ENCODE results near the gene UPF2. TPM values are rescaled to one million over a fixed set of nuclear protein-coding genes. Genes with fewer than 3 reads are reported as not detected.

Gene UPF2
- total and polyA plus RNA-seq, 2 of the 13 experiments (the other 11 are each of a cell fraction or from before 2014, with no cell fraction given) = 6.2 to 14.5 TPM

- Histone ChIP-seq H3K79me2 (ENCODE audit: insufficient read depth, low read length) (no peaks in the 10 kb centered on the region), H3K9ac (ENCODE audit: insufficient read depth, low read depth, low read length) (no peak overlapping the region), H3K27me3 (ENCODE audit: control insufficient read depth in 1 of 2, insufficient read depth in 2 of 2, low read length in 2 of 2) (no peaks in the 10 kb centered on the region; a peak in 1 of 5 replicates), H3K4me1 (ENCODE audit: insufficient read depth, low read length) (peaks cover 27% of the 10 kb centered on the region), H3K4me3 (replicated peaks in 1 of 3; ENCODE audit: insufficient read depth in 1 of 3, low read depth in 2 of 3, low read length in 3 of 3) (no peak overlapping the region), H3K4me2 (ENCODE audit: low read depth, low read length) (no peak overlapping the region), H2AFZ (ENCODE audit: low read length) (no peak overlapping the region), H4K20me1 (ENCODE audit: insufficient read depth, low read length) (no peaks in the 10 kb centered on the region), H3K36me3 (replicated peaks in 1 of 2; ENCODE audit: control insufficient read depth in 1 of 2, insufficient read depth in 2 of 2, low read length in 2 of 2) (no peaks in the 10 kb centered on the region), H3K27ac (ENCODE audit: extremely low read length, insufficient read depth, low read length) (no peak overlapping the region), H3K9me3 (ENCODE audit: low read length) (no peaks in the 10 kb centered on the region)
- FAIRE-seq (no peak), ATAC-seq (no peak), DNase-seq (ENCODE audit: low spot score) (no peak)
- in situ Hi-C loops (cut with HindIII; ENCODE audit: extremely low pct_ligation_motif_present, low pct_unique_long_range_greater_than_20kb) = no loop called here
- CTCF ChIA-PET (ENCODE audit: low intra/inter-chr PET ratio, low total read pairs) = no interaction called here
- POLR2A ChIA-PET = no interaction called here
- no TSS peak for BruUV-seq (replicated peaks)
- WGBS (ENCODE audit: low lambda C conversion rate) = 66% methylated on average over 5 of the region's 5 CpGs
- intact Hi-C loops (cut with micrococcal nuclease; ENCODE audit: unreplicated experiment) = no loop called here
- TF ChIP-seq HMG20A (CRISPR knock-in tag; IDR thresholded peaks at IDR 0.05; ENCODE audit: borderline replicate concordance) (no peak), SNAPC4 (CRISPR knock-in tag; IDR thresholded peaks at IDR 0.05) (no peak), ZNF331 (CRISPR knock-in tag; IDR thresholded peaks at IDR 0.05) (no peak), HMGXB4 (CRISPR knock-in tag; IDR thresholded peaks at IDR 0.05; ENCODE audit: borderline replicate concordance in 1 of 2, low read depth in 1 of 2) (no peak), ATF5 (CRISPR knock-in tag; IDR thresholded peaks at IDR 0.05; ENCODE audit: low read depth) (no peak), DDIT3 (CRISPR knock-in tag; IDR thresholded peaks at IDR 0.05) (no peak), POLR2AphosphoS5 (IDR thresholded peaks at IDR 0.05; ENCODE audit: low read depth, low read length) (no peak), ZNF264 (CRISPR knock-in tag; IDR thresholded peaks at IDR 0.05) (no peak)
Observed at GRCh38 chr10:12055732-12056131, 13.1 kb upstream of the UPF2 start.
